IPS DF 6.9 (cell line): ENCODE results near the gene PKP3.

Source experiments
- DNase-seq: peaks from one replicate; pipeline ENCODE4 v3.0.0-alpha.2; 2013; ENCODE audit warnings: low read depth, low spot score
- H3K27ac ChIP-seq: one replicate; pipeline ENCODE4 v1.5.1; 2013; ENCODE audit warnings: low read length, control low read depth
- H3K27me3 ChIP-seq: 2 replicates; pipeline ENCODE4 v1.6.1; 2013; ENCODE audit warnings: mild to moderate bottlenecking, low read length; ENCODE audit not compliant: control insufficient read depth, insufficient read depth
- H3K36me3 ChIP-seq: 2 replicates; pipeline ENCODE4 v1.6.1; 2013; ENCODE audit warnings: low read length; ENCODE audit not compliant: control insufficient read depth, insufficient read depth
- H3K4me1 ChIP-seq: 2 replicates; pipeline ENCODE4 v1.6.1; 2013; ENCODE audit warnings: low read length; ENCODE audit not compliant: control insufficient read depth, insufficient read depth
- H3K4me3 ChIP-seq: 2 replicates; pipeline ENCODE4 v1.5.1; 2013; ENCODE audit warnings: mild to moderate bottlenecking, low read length
- H3K9me3 ChIP-seq: 2 replicates; pipeline ENCODE4 v1.6.1; 2013; ENCODE audit warnings: low read length, inconsistent platforms; ENCODE audit not compliant: control insufficient read depth, insufficient read depth
- WGBS: extraction: QIAGEN DNeasy Blood & Tissue Kit; methylation state at CpG from one replicate; pipeline ENCODE4 v1.1.7; 2013; ENCODE audit warnings: mixed read lengths, missing lambda C conversion rate; ENCODE audit not compliant: insufficient read length, insufficient coverage; 5-methylcytosine and 5-hydroxymethylcytosine counted together

PKP3 gene

GRCh38 chr11:380095-380480 is 13.9 kb upstream of the PKP3 start:
- no peak for DNase-seq
- WGBS: no CpG with 5 or more reads among the region's 35 CpGs
- H3K27me3 ChIP-seq: no peaks in the 10 kb centered on the region
- H3K36me3 ChIP-seq: peaks cover 22% of the 10 kb centered on the region
- H3K4me3 ChIP-seq: no peak overlapping the region
- H3K9me3 ChIP-seq: no peaks in the 10 kb centered on the region
- H3K4me1 ChIP-seq: no peaks in the 10 kb centered on the region
- H3K27ac ChIP-seq: no peak overlapping the region

- H3K4me1 ChIP-seq: no peaks in the 10 kb centered on the region
- no peak for DNase-seq
- no CpG with 5 or more reads among the region's 23 CpGs for WGBS
- H3K27ac ChIP-seq: no peak overlapping the region
- H3K4me3 ChIP-seq: no peak overlapping the region
- H3K9me3 ChIP-seq: no peaks in the 10 kb centered on the region
- H3K36me3 ChIP-seq: peaks cover 21% of the 10 kb centered on the region
- no peaks in the 10 kb centered on the region for H3K27me3 ChIP-seq
Measured at GRCh38 chr11:380491-380890, 13.5 kb upstream of the PKP3 start.

- no peaks in the 10 kb centered on the region for H3K9me3 ChIP-seq
- H3K27ac ChIP-seq: no peak overlapping the region
- H3K4me1 ChIP-seq: no peaks in the 10 kb centered on the region
- peaks cover 18% of the 10 kb centered on the region for H3K36me3 ChIP-seq
- H3K27me3 ChIP-seq: no peaks in the 10 kb centered on the region
- no peak overlapping the region for H3K4me3 ChIP-seq
- no peak for DNase-seq
- no CpG with 5 or more reads among the region's 14 CpGs for WGBS
Measured at GRCh38 chr11:380996-381395, 13.0 kb upstream of the PKP3 start.

- no peak for DNase-seq
- H3K9me3 ChIP-seq: no peaks in the 10 kb centered on the region
- H3K27ac ChIP-seq: no peak overlapping the region
- H3K36me3 ChIP-seq: peaks cover 18% of the 10 kb centered on the region
- WGBS: no CpG with 5 or more reads among the region's 35 CpGs
- H3K4me1 ChIP-seq: no peaks in the 10 kb centered on the region
- no peaks in the 10 kb centered on the region for H3K27me3 ChIP-seq
- H3K4me3 ChIP-seq: no peak overlapping the region
Measured at GRCh38 chr11:381501-382072, 12.4 kb upstream of the PKP3 start.

DNA sequence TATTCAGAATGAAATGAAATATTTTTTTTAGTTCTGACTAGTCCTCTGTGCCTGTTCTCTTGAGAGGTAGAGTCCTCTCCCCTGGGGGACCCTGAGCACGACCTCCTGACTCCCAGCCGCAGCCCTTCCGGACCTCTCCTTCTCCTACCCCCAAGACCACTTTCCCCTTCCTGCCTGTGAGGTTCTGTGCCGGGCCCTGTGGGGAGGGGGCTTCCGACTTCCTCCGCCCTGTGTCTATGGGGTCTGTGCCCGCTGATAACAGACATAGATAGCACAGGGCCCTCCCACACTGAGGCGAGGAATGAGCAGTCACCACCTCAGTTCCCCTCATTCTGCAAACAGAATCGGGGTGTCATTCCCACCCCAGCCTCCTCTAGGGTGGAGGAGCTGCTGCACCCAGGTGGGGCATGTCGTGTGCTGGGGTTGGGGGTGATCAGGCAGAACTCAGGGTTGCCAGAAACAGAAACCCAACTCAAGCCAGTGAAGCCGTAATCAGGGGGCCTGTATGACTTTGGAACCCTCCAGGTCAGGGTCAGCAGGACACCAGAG is 11.9 kb upstream of the PKP3 start:
- peaks cover 18% of the 10 kb centered on the region for H3K36me3 ChIP-seq
- H3K4me1 ChIP-seq: no peaks in the 10 kb centered on the region
- H3K27me3 ChIP-seq: no peaks in the 10 kb centered on the region
- DNase-seq: no peak
- H3K27ac ChIP-seq: no peak overlapping the region
- no peaks in the 10 kb centered on the region for H3K9me3 ChIP-seq
- WGBS: no CpG with 5 or more reads among the region's 11 CpGs
- no peak overlapping the region for H3K4me3 ChIP-seq

- no peak overlapping the region for H3K27ac ChIP-seq
- H3K4me3 ChIP-seq: no peak overlapping the region
- DNase-seq: no peak
- H3K4me1 ChIP-seq: no peaks in the 10 kb centered on the region
- H3K9me3 ChIP-seq: no peaks in the 10 kb centered on the region
- no CpG with 5 or more reads among the region's 14 CpGs for WGBS
- H3K27me3 ChIP-seq: no peaks in the 10 kb centered on the region
- H3K36me3 ChIP-seq: peaks cover 15% of the 10 kb centered on the region; the same call in 1 of the 2 replicates
Measured at GRCh38 chr11:383431-383830, 10.6 kb upstream of the PKP3 start.

GRCh38 chr11:384511-384910 is 9.5 kb upstream of the PKP3 start:
- H3K36me3 ChIP-seq: peaks cover 9% of the 10 kb centered on the region; the same call in 1 of the 2 replicates
- no peak overlapping the region for H3K27ac ChIP-seq
- no peaks in the 10 kb centered on the region for H3K27me3 ChIP-seq
- no CpG with 5 or more reads among the region's 16 CpGs for WGBS
- no peaks in the 10 kb centered on the region for H3K9me3 ChIP-seq
- H3K4me3 ChIP-seq: no peak overlapping the region
- H3K4me1 ChIP-seq: no peaks in the 10 kb centered on the region
- DNase-seq: no peak

GRCh38 chr11:385594-386351 is 8.2 kb upstream of the PKP3 start:
- no peak for DNase-seq
- no peak overlapping the region for H3K4me3 ChIP-seq
- no peaks in the 10 kb centered on the region for H3K36me3 ChIP-seq
- no peaks in the 10 kb centered on the region for H3K4me1 ChIP-seq
- no peaks in the 10 kb centered on the region for H3K9me3 ChIP-seq
- WGBS: no CpG with 5 or more reads among the region's 19 CpGs
- no peak overlapping the region for H3K27ac ChIP-seq
- no peaks in the 10 kb centered on the region for H3K27me3 ChIP-seq

DNA sequence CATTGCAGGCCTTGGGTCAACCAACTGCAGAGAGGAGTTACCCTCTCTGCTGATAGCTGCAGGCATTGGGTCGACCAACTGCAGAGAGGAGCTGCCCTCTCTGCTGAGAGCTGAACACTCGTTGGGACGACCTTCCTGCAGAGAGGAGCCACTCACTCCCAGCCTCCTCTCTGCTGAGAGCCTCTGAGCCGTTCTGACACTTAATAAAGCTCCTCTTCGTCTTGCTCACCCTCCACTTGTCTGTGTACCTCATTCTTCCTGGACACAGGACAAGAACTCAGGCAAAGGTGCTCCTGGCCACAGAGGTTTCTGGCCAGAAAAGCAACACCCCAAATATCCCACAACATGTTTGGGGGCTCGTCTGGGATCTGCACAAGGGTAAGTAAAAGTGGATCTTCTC is 7.5 kb upstream of the PKP3 start:
- no peaks in the 10 kb centered on the region for H3K9me3 ChIP-seq
- no CpG with 5 or more reads among the region's 6 CpGs for WGBS
- H3K27ac ChIP-seq: no peak overlapping the region
- H3K27me3 ChIP-seq: no peaks in the 10 kb centered on the region
- no peak overlapping the region for H3K4me3 ChIP-seq
- H3K4me1 ChIP-seq: no peaks in the 10 kb centered on the region
- DNase-seq: no peak
- H3K36me3 ChIP-seq: no peaks in the 10 kb centered on the region

DNA sequence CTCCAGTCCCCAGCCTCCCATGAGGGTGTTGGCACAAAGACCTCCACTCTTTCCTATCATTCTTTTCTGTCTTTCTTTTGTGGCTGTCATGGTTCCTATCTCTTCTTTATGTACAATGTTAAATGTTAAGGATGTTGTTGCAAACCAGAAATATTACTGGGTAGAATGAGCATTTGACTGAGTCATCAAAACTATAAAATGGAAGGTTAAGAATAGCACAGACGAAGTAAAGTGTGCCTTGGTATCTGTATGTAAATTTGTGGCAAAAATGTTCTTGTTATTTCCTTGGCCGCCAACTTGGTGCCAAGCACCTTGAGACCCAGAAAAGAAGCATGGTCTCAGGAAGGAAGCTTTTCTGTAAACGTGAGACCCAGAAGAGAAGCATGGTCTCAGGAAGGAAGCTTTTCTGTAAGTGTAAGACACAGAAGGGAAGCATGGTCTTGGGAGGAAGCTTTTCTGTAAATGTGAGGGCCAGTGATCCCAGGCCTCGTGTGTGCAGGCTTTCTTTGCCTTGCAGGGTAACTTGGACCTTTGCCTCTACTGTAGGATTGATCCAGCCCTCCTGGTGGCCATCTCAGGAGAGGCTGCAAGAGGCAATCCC is 6.7 kb upstream of the PKP3 start:
- DNase-seq: no peak
- no peak overlapping the region for H3K4me3 ChIP-seq
- no CpG with 5 or more reads among the region's 4 CpGs for WGBS
- no peaks in the 10 kb centered on the region for H3K27me3 ChIP-seq
- H3K9me3 ChIP-seq: no peaks in the 10 kb centered on the region
- H3K27ac ChIP-seq: no peak overlapping the region
- no peaks in the 10 kb centered on the region for H3K36me3 ChIP-seq
- no peaks in the 10 kb centered on the region for H3K4me1 ChIP-seq
